Head of caudate nucleus (tissue), 42 donors: ENCODE measurements around the gene NGEF.

Experiments
- DNase-seq, 42 donors: peaks; one replicate each; pipeline versions ENCODE4 v3.0.0 to v3.0.0-alpha.2; 2020 to 2021; ENCODE audit warnings: mixed read lengths in 7 of 42
- intact Hi-C: fragments of 100-400 bp; cut with DNase I; formaldehyde crosslinking; loops from one replicate; pipeline ENCODE4 v1.15.0; 2022

Gene NGEF

DNA sequence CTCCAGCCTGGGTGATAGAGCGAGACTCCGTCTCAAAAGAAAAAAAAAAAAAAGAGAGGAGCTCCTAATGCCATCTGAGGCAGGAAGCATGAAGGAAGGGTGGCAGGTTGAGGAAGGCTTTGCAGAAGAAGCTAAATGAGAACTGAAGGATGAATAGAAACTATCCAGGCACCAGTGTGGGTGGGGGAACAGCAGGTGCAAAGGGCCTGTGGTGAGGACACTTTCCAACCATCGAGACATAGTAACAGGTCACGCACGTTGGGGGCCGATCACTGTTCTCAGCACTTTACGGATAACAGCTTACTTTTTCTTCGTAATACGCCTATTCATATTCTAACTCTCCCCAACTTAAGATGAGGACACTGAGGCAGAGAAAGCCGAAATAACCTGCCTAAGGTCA is 58.4 kb downstream of the NGEF start:
- intact Hi-C loops: no loop called here
- DNase-seq: no peak

GRCh38 chr2:232951891-232952290 is 61.2 kb downstream of the NGEF start:
- intact Hi-C loops: no loop called here
- DNase-seq: no peak

DNA sequence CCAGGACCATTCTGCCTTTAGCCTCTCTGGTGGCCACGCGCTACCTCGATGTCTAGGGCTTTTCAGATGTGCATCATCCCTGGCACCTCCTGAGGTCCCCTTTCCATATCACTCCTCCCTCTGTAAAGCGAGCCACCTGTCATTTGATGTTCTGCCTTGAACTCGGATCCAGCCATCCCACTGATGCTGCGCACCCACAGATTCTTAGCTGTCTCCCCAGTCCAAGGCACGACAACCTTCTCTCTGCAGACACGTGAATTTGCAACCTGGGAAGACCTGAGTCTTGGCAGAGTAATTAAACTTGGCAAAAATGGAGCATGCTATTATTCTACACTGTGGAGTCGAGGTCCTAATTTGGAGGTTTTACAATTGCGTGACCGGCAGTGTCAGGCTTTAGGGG is 61.9 kb downstream of the NGEF start:
- intact Hi-C loops: no loop called here
- peak in 13 of 42 donors; percentile 6 to 72 (median 47) for DNase-seq

GRCh38 chr2:232950751-232951150 is 62.3 kb downstream of the NGEF start:
- no peak for DNase-seq
- intact Hi-C loops: no loop called here

- intact Hi-C loops: no loop called here
- no peak for DNase-seq
Observed at GRCh38 chr2:232949016-232949415, 64.0 kb downstream of the NGEF start.

GRCh38 chr2:232942831-232943230 is 70.2 kb downstream of the NGEF start:
- no peak for DNase-seq
- intact Hi-C loops: no loop called here

DNA sequence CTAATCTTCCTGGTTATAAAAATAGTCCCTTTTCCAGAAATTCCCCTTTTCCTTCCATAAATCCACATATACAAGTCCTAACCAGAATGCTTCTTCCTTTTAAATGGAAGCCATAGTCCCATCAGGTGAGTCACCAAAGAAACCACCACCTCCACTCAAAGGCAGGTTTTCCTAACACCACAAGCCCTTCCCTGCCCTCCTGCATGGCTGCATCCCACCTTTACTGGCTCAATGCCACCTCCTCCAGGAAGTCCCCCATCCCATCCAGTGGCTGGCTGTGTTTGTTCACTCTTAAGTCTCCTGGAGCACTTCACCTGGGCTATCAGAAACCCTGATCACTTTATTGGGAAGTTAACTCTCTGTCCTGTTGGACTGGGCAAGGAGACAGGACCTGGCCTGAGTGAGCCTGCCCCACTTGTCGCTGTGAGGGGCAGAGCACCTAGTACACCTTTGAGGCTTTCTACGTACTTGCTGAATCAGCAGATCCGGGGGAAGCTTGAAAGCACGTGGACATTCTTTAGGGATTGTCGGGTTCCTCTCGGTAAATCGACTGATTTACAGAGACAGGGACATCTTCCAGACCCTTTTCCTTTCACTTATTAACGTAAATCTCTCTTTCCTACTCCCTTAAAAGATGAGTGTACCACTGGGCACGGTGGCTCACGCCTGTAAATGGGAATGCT is 71.0 kb downstream of the NGEF start:
- intact Hi-C loops: no loop called here

DNA sequence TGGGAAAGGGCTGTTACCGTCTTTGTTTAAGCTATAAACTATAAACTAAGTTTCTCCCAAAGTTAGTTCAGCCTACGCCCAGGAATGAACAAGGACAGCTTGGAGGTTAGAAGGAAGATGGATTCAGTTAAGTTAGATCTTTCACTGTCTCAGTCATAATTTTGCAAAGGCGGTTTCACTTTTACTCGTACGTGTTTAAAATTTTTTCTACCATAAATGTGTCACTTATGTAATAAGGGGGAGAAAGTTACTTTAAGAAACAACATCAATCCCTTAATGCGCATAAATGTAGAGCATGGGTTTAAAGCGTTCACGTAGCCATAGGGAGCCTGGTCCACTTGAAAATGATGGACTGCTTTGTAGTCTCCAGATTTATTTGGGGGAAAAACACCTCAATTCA is 71.7 kb downstream of the NGEF start:
- peak in 1 of 42 donors; percentile 3 for DNase-seq
- intact Hi-C loops: no loop called here

More for the DNA sequence above, 71.0 kb downstream of the NGEF start:
- DNase-seq: peak in 1 of 42 donors; percentile 27

DNA sequence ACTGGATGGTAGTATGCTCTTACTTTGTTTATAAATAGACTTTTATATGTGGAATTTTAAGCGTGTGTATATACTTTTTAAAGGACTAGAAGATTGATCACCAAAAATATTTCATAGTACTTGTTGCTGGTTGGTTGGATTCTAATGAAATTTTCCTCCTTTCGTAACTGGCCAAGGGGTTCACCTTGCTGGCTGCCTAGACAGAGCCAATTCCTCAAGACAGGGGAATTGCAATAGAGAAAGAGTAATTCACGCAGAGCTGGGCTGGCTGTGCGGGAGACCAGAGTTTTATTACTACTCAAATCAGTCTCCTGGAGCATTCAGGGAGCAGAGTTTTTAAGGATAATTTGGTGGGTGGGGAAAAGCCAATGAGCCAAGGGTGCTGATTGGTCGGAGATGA is 72.3 kb downstream of the NGEF start:
- intact Hi-C loops: no loop called here
- peak in 1 of 42 donors; percentile 1 for DNase-seq

- intact Hi-C loops: no loop called here
- DNase-seq: peak in 1 of 42 donors; percentile 19
Observed at GRCh38 chr2:232937278-232937906, 75.7 kb downstream of the NGEF start.

GRCh38 chr2:232931636-232932035 is 81.4 kb downstream of the NGEF start:
- intact Hi-C loops: no loop called here
- peak in 3 of 42 donors; percentile 4 to 35 (median 6) for DNase-seq

GRCh38 chr2:232930059-232930400 is 83.0 kb downstream of the NGEF start:
- DNase-seq: peak in 3 of 42 donors; percentile 3 to 33 (median 15)

GRCh38 chr2:232929303-232930058 is 83.6 kb downstream of the NGEF start:
- intact Hi-C loops: no loop called here
- peak in 2 of 42 donors; percentile 15 to 36 for DNase-seq

More at GRCh38 chr2:232930059-232930400, 83.0 kb downstream of the NGEF start:
- intact Hi-C loops: no loop called here

DNA sequence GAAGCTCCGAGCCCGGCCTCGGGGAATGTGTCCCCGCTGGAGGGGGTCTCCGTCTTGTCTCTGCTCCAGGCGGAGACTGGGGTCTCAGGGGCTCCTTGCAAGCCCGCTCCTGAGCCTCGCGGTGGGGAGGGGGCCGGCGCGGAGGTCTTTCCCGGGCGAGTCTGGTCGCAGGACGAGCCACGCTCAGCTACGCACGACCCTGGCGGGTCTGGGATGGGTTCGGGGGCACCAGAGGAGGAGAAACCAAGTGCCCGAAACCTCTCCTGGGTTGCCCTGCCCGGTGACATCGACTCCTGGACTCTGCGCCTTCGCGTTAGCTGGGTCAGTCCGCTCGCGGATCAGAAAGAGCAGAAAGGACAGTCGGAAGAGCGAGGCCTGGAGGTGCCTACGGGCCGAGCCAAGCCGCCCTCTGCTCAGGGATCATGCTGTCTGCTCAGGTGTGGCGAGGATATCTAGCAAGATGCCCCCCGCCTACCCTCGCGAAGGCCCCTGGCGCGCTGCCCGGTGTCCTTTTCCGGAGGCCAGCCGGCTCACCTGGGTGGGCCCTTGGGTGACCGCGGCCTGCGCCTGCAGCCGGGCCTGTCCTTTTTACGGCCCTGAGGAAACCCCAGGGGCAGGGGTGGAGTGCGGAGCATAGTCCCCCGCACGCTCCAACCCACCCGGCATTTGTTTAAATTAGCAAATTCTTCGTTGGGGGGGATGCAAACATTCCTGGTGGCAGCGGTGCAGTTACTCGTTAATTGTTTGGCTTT is 84.3 kb downstream of the NGEF start:
- intact Hi-C loops: no loop called here
- DNase-seq: peak in 1 of 42 donors; percentile 16

- peak in 38 of 42 donors; percentile 49 to 84 (median 69) for DNase-seq
- intact Hi-C loops: no loop called here
Observed at GRCh38 chr2:232927793-232928550, 85.1 kb downstream of the NGEF start.

GRCh38 chr2:232927032-232927792 is 85.8 kb downstream of the NGEF start:
- peak in 2 of 42 donors; percentile 20 to 40 for DNase-seq

GRCh38 chr2:232926431-232926939 is 86.6 kb downstream of the NGEF start:
- peak in 4 of 42 donors; percentile 24 to 59 (median 43) for DNase-seq
- intact Hi-C loops: no loop called here

More at GRCh38 chr2:232927032-232927792, 85.8 kb downstream of the NGEF start:
- intact Hi-C loops: no loop called here

- intact Hi-C loops: no loop called here
- peak in 36 of 42 donors; percentile 24 to 85 (median 58) for DNase-seq
Observed at GRCh38 chr2:232925821-232926156, 87.3 kb downstream of the NGEF start.
